NB4 (cell line): ENCODE results near the gene CNR2.
"Not testable (repeated sequence)": the region's sequence is repeated elsewhere in the genome, so short reads cannot be mapped to it uniquely, and the experiment has no call there.

Experiments used
- MYC ChIP-seq: IDR thresholded peaks from 2 replicates; pipeline ENCODE4 v1.6.1; 2011; ENCODE audit warnings: low read depth, low read length
- POLR2A ChIP-seq: IDR thresholded peaks from 2 replicates; pipeline ENCODE4 v1.6.1; 2011; ENCODE audit warnings: mild to moderate bottlenecking; ENCODE audit not compliant: insufficient read length; ENCODE audit errors: extremely low read depth
- TF ChIP-seq, protein P1 (sequence below): IDR thresholded peaks from one replicate; pipeline ENCODE4 v1.5.1; 2012; ENCODE audit warnings: low read depth, low read length
- TF ChIP-seq, protein P2 (sequence below): IDR thresholded peaks from 2 replicates; pipeline ENCODE4 v1.6.1; 2011; ENCODE audit warnings: low read depth, low read length

DNA sequence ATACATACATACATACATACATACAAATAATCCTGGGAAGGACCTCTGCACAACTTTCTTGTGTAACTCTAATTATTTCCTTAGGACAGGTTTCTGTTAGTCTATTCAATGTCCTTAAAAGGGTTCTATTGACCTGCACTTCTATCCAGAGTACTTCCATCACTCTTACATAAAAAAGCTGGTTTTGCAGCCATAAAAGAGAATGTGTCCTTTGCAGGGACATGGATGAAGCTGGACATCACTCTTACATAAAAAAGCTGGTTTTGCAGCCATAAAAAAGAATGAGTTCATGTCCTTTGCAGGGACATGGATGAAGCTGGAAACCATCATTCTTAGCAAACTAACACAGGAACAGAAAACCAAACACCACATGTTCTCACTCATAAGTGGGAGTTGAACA lies 61.8 kb downstream of the CNR2 start:
- TF ChIP-seq, protein P1, sequence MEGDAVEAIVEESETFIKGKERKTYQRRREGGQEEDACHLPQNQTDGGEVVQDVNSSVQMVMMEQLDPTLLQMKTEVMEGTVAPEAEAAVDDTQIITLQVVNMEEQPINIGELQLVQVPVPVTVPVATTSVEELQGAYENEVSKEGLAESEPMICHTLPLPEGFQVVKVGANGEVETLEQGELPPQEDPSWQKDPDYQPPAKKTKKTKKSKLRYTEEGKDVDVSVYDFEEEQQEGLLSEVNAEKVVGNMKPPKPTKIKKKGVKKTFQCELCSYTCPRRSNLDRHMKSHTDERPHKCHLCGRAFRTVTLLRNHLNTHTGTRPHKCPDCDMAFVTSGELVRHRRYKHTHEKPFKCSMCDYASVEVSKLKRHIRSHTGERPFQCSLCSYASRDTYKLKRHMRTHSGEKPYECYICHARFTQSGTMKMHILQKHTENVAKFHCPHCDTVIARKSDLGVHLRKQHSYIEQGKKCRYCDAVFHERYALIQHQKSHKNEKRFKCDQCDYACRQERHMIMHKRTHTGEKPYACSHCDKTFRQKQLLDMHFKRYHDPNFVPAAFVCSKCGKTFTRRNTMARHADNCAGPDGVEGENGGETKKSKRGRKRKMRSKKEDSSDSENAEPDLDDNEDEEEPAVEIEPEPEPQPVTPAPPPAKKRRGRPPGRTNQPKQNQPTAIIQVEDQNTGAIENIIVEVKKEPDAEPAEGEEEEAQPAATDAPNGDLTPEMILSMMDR: not testable (repeated sequence)
- not testable (repeated sequence) for TF ChIP-seq POLR2A, MYC
- TF ChIP-seq, protein P2, sequence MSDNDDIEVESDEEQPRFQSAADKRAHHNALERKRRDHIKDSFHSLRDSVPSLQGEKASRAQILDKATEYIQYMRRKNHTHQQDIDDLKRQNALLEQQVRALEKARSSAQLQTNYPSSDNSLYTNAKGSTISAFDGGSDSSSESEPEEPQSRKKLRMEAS: not testable (repeated sequence)
